ENCODE results near the gene ASPRV1. TPM values are rescaled to one million over a fixed set of nuclear protein-coding genes. Genes with fewer than 3 reads are reported as not detected.

The ASPRV1 gene
- polyA plus RNA-seq, 1 donor (not counting 4 experiments of a cell fraction or from before 2014, with no cell fraction given), result 1.5 TPM

DNA sequence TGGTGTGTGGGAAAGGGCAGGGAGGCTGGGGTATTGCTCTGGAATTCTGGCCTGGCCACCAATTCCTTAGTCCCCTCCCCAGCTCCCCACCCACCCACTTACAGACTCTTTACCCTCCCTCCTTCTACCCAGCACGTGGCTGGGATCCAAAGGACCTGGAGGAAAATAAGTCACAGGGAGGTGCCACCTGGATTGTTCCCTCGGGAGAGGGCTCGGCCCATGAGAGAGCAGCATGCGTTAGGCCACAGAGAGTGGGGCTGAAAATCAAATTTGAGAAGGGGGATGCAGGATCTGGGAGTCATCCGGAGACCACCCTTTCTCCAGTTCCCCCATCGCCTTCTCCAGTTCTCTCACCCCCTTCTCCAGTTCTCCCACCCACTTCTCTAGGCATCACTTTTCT lies 3.0 kb downstream of the ASPRV1 start:
- Histone ChIP-seq H3K9me3 (ENCODE audit: control insufficient read depth, low read depth, low read length) (no peaks in the 10 kb centered on the region), H3K4me2 (ENCODE audit: control insufficient read depth, extremely low read depth, insufficient read depth, low read depth, low read length) (no peak overlapping the region), H2AFZ (ENCODE audit: control insufficient read depth, low read length) (no peak overlapping the region), H3K9ac (ENCODE audit: control insufficient read depth, extremely low read depth, insufficient read depth, low read length) (no peak overlapping the region), H3K4me1 (ENCODE audit: control insufficient read depth, extremely low read depth, insufficient read depth, low read length) (no peaks in the 10 kb centered on the region), H3K36me3 (ENCODE audit: control insufficient read depth in 2 of 2, extremely low read depth in 1 of 2, insufficient read depth in 2 of 2, low read length in 2 of 2) (no peaks in the 10 kb centered on the region), H3K27me3 (ENCODE audit: control insufficient read depth, extremely low read depth, insufficient read depth, low read length) (no peaks in the 10 kb centered on the region), H3K4me3 (ENCODE audit: control insufficient read depth in 2 of 3, extremely low read depth in 1 of 3, insufficient read depth in 2 of 3, low read depth in 1 of 3, low read length in 3 of 3) (no peak overlapping the region), H3K9me1 (ENCODE audit: control insufficient read depth, extremely low read depth, insufficient read depth, low read length) (no peaks in the 10 kb centered on the region), H3K27ac (ENCODE audit: control insufficient read depth, insufficient read depth, low read length) (no peak overlapping the region), H3K79me2 (ENCODE audit: control insufficient read depth, insufficient read depth, low read length) (no peaks in the 10 kb centered on the region), H4K20me1 (ENCODE audit: control insufficient read depth, extremely low read depth, insufficient read depth, low read length) (no peaks in the 10 kb centered on the region)
- no peak for FAIRE-seq
- no peak for DNase-seq (ENCODE audit: low read depth, low spot score)
- no peak for TF ChIP-seq EZH2 (IDR thresholded peaks at IDR 0.05; ENCODE audit: low read length)
- TF ChIP-seq, protein P1, sequence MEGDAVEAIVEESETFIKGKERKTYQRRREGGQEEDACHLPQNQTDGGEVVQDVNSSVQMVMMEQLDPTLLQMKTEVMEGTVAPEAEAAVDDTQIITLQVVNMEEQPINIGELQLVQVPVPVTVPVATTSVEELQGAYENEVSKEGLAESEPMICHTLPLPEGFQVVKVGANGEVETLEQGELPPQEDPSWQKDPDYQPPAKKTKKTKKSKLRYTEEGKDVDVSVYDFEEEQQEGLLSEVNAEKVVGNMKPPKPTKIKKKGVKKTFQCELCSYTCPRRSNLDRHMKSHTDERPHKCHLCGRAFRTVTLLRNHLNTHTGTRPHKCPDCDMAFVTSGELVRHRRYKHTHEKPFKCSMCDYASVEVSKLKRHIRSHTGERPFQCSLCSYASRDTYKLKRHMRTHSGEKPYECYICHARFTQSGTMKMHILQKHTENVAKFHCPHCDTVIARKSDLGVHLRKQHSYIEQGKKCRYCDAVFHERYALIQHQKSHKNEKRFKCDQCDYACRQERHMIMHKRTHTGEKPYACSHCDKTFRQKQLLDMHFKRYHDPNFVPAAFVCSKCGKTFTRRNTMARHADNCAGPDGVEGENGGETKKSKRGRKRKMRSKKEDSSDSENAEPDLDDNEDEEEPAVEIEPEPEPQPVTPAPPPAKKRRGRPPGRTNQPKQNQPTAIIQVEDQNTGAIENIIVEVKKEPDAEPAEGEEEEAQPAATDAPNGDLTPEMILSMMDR (optimal IDR thresholded peaks at IDR 0.05 in 1 of 3, IDR thresholded peaks at IDR 0.05 in 1 of 3, conservative IDR thresholded peaks at IDR 0.05 in 1 of 3; ENCODE audit: extremely low read depth in 1 of 3, insufficient read depth in 2 of 3, low read length in 3 of 3), result no peak
- dilution Hi-C loops (cut with MboI; ENCODE audit: extremely low pct_ligation_motif_present, low sequenced_read_pairs), result no loop called here

DNA sequence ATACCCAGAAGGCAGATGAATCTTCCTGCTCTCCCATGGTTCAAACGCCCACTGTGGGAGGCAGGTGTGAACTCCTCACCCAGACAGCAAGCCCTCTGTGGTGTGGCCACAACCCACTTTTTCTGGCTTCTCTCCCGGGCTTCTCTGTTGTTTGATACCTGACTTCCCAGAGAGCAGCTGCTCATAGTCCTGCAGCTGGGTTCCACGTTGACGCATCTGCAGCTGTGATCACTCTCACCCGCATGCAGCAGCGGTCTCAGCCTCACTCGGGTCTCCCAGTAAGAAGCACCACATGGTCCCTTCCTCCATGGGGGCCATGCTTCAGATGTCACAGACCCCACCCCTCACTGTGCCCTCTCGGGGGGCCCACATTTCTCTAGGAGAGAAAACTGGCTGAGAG lies 3.5 kb downstream of the ASPRV1 start:
- no peak overlapping the region for H3K4me3 ChIP-seq (ENCODE audit: control insufficient read depth in 2 of 3, extremely low read depth in 1 of 3, insufficient read depth in 2 of 3, low read depth in 1 of 3, low read length in 3 of 3)
- H3K4me1 ChIP-seq (ENCODE audit: control insufficient read depth, extremely low read depth, insufficient read depth, low read length), result no peaks in the 10 kb centered on the region
- dilution Hi-C loops (cut with MboI; ENCODE audit: extremely low pct_ligation_motif_present, low sequenced_read_pairs), result no loop called here
- no peaks in the 10 kb centered on the region for H3K79me2 ChIP-seq (ENCODE audit: control insufficient read depth, insufficient read depth, low read length)
- DNase-seq (ENCODE audit: low read depth, low spot score), result no peak
- H2AFZ ChIP-seq (ENCODE audit: control insufficient read depth, low read length), result no peak overlapping the region
- H3K9me3 ChIP-seq (ENCODE audit: control insufficient read depth, low read depth, low read length), result no peaks in the 10 kb centered on the region
- no peaks in the 10 kb centered on the region for H4K20me1 ChIP-seq (ENCODE audit: control insufficient read depth, extremely low read depth, insufficient read depth, low read length)
- no peak for FAIRE-seq
- H3K27me3 ChIP-seq (ENCODE audit: control insufficient read depth, extremely low read depth, insufficient read depth, low read length), result no peaks in the 10 kb centered on the region
- no peak overlapping the region for H3K27ac ChIP-seq (ENCODE audit: control insufficient read depth, insufficient read depth, low read length)
- no peaks in the 10 kb centered on the region for H3K9me1 ChIP-seq (ENCODE audit: control insufficient read depth, extremely low read depth, insufficient read depth, low read length)
- no peak overlapping the region for H3K9ac ChIP-seq (ENCODE audit: control insufficient read depth, extremely low read depth, insufficient read depth, low read length)
- no peaks in the 10 kb centered on the region for H3K36me3 ChIP-seq (ENCODE audit: control insufficient read depth in 2 of 2, extremely low read depth in 1 of 2, insufficient read depth in 2 of 2, low read length in 2 of 2)
- no peak overlapping the region for H3K4me2 ChIP-seq (ENCODE audit: control insufficient read depth, extremely low read depth, insufficient read depth, low read depth, low read length)
- TF ChIP-seq, protein P1 (optimal IDR thresholded peaks at IDR 0.05 in 1 of 3, IDR thresholded peaks at IDR 0.05 in 1 of 3, conservative IDR thresholded peaks at IDR 0.05 in 1 of 3; ENCODE audit: extremely low read depth in 1 of 3, insufficient read depth in 2 of 3, low read length in 3 of 3), result no peak
- no peak for TF ChIP-seq EZH2 (IDR thresholded peaks at IDR 0.05; ENCODE audit: low read length)
